GM19463 (cell line): Measurements from ENCODE around the gene AFP.

Experiments used
- ATAC-seq: cut with Tn5 transposase; IDR thresholded peaks from one replicate; pipeline ENCODE4 v1.9.1; 2021; ENCODE audit warnings: mild to moderate bottlenecking, moderate library complexity; ENCODE audit not compliant: unreplicated experiment

AFP gene

GRCh38 chr4:73413294-73413755 is 22.7 kb upstream of the AFP start:
- ATAC-seq = no peak

DNA sequence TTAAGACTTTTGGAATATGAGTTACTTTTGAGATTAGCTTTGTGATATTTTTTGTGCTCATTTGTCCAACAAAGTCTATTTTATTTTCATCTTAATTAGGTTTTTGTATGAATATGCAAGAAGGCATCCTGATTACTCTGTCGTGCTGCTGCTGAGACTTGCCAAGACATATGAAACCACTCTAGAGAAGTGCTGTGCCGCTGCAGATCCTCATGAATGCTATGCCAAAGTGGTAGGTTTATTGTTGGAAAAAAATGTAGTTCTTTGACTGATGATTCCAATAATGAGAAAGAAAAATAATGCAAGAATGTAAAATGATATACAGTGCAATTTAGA is 21.1 kb upstream of the AFP start:
- ATAC-seq = no peak

- no peak for ATAC-seq
Measured at GRCh38 chr4:73415807-73416238, 20.2 kb upstream of the AFP start.

GRCh38 chr4:73416423-73417087 is 19.5 kb upstream of the AFP start:
- ATAC-seq = no peak

DNA sequence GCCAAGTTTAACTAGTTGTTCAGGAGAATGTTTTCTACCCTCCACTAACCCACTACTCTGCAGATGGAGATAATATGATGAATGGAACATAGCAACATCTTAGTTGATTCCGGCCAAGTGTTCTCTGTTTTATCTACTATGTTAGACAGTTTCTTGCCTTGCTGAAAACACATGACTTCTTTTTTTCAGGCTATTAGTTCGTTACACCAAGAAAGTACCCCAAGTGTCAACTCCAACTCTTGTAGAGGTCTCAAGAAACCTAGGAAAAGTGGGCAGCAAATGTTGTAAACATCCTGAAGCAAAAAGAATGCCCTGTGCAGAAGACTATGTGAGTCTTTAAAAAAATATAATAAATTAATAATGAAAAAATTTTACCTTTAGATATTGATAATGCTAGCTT is 18.7 kb upstream of the AFP start:
- no peak for ATAC-seq

DNA sequence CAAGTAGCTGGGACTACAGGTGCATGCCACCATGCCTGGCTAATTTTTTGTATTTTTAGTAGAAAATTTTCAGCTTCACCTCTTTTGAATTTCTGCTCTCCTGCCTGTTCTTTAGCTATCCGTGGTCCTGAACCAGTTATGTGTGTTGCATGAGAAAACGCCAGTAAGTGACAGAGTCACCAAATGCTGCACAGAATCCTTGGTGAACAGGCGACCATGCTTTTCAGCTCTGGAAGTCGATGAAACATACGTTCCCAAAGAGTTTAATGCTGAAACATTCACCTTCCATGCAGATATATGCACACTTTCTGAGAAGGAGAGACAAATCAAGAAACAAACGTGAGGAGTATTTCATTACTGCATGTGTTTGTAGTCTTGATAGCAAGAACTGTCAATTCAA is 18.0 kb upstream of the AFP start:
- no peak for ATAC-seq

- no peak for ATAC-seq
Measured at GRCh38 chr4:73418677-73419076, 17.3 kb upstream of the AFP start.

- no peak for ATAC-seq
Measured at GRCh38 chr4:73419106-73420038, 16.6 kb upstream of the AFP start.

DNA sequence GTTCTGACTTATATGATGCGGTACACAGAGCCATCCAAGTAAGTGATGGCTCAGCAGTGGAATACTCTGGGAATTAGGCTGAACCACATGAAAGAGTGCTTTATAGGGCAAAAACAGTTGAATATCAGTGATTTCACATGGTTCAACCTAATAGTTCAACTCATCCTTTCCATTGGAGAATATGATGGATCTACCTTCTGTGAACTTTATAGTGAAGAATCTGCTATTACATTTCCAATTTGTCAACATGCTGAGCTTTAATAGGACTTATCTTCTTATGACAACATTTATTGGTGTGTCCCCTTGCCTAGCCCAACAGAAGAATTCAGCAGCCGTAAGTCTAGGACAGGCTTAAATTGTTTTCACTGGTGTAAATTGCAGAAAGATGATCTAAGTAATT is 15.4 kb upstream of the AFP start:
- no peak for ATAC-seq

DNA sequence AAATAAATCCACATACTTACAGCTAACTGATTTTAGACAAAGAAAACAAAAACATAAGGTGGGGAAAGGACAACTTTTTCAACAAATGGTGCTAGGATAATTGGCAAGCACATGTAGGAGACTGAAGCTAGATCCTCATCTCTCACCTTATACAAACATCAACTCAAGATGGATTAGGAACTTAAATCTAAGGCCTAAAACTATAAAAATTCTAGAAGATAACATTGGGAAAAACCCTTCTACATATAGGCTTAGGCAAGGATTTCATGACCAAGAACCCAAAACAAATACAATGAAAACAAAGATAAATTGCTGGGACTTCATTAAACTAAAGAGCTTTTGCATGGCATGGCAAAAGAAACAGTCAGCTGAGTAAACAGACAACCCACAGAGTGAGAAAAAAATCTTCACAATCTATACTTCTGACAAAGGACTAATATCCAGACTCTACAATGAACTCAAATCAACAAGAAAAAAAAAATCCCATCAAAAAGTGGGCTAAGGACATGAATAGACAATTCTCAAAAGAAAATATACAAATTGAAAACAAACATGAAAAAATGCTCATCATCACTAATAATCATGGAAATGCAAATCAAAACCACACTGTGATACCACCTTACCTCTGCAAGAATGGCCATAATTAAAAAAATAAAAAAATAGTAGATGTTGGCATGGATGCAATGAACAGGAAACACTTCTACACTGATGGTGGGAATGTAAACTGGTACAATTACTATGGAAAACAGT is 14.1 kb upstream of the AFP start:
- no peak for ATAC-seq

GRCh38 chr4:73422458-73422752 is 13.6 kb upstream of the AFP start:
- ATAC-seq = no peak

DNA sequence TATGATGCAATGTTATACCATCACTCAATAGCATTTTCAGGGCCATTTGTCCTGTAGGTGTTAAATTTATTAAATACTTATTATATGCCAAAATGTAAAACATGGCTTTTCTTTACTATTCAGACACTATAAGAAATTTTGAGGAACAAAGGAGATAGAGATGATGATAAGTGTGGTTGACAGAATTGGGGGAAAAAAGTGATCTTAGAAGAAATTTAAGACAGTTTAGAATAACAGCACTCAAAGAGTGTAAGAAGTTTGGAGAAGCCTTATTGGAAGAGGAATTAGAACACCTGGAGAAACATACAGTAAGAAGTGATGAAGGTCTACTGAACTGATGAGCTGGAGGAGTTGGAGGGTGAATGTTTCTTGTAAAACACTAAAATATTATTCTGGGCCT is 12.8 kb upstream of the AFP start:
- ATAC-seq = no peak

GRCh38 chr4:73426666-73427065 is 9.4 kb upstream of the AFP start:
- ATAC-seq = no peak

DNA sequence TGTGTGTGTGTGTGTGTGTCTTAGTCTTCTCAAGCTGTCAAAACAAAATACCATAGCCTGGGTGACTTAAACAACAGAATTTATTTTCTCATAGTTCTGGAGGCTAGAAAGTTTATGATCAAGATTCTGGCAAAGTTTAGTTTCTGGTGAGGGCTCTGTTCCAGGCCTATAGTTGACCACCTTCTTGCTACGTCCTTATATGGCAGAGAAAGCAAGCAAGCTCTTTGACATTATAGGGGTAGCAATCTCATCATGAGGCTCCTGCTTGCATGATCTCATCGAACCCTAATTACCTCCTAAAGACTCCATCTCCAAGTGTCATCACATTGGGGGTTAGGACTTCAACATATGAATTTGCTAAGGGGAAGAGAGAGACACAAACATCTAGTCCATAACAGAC is 6.9 kb upstream of the AFP start:
- no peak for ATAC-seq

DNA sequence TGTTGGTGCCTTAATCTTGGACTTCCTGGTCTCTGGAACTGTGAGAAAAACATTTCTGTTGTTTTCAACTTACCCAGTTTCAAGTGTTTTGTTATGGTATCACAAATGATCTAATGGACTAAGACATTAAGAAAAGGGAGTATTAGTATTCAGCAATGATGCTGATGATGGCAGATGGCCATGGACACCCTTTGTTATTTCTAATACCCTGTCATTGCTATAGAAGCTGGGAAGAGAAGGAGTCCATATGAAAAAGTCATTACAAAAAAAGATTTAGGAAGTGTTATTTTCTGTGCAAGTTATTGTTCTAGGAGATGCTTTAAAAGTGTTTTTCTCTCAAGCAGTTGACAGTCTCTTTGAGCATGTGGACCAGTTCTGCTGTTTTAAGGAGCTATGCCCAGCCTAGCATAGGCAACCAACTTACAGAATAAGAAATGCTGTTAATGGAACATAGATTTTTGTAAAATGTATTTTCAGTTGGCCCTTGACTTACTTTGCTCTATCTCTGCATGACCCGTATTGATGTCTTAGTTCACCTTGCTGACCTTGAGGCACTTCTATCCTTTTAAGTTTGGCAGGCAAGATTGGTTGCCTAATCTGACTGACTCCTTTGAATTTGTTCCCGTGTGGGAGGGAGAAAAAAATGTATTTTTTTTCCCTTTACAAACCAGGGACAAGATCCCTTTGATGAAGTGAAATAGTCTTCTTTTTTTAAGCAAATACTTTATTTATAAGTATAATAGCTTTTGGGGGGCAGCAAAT is 6.0 kb upstream of the AFP start:
- no peak for ATAC-seq

- no peak for ATAC-seq
Measured at GRCh38 chr4:73431813-73432168, 4.2 kb upstream of the AFP start.

GRCh38 chr4:73432169-73433000 is 3.6 kb upstream of the AFP start:
- ATAC-seq = no peak

DNA sequence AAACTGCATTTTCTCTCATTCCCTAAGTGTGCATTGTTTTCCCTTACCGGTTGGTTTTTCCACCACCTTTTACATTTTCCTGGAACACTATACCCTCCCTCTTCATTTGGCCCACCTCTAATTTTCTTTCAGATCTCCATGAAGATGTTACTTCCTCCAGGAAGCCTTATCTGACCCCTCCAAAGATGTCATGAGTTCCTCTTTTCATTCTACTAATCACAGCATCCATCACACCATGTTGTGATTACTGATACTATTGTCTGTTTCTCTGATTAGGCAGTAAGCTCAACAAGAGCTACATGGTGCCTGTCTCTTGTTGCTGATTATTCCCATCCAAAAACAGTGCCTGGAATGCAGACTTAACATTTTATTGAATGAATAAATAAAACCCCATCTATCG is 2.9 kb upstream of the AFP start:
- no peak for ATAC-seq

- ATAC-seq = no peak
Measured at GRCh38 chr4:73434311-73434710, 1.7 kb upstream of the AFP start.
